MG63 (cell line): ENCODE data around the gene EGFLAM. TPM values are rescaled to one million over a fixed set of nuclear protein-coding genes. Genes with fewer than 3 reads are reported as not detected.

Experiments used
- DNase-seq: peaks from one replicate; pipeline ENCODE4 v3.0.0-alpha.2; 2020
- H3K27me3 ChIP-seq: fragments of 250-450 bp; sonication (Bioruptor Pico); 2 replicates; pipeline ENCODE4 v1.5.1; 2020; ENCODE audit warnings: mild to moderate bottlenecking, moderate library complexity
- H3K36me3 ChIP-seq: fragments of 250-450 bp; sonication (Bioruptor Pico); 2 replicates; pipeline ENCODE4 v1.5.1; 2020; ENCODE audit warnings: mild to moderate bottlenecking, moderate library complexity
- H3K4me3 ChIP-seq: fragments of 250-450 bp; sonication (Bioruptor Pico); 2 replicates; pipeline ENCODE4 v1.5.1; 2020; ENCODE audit warnings: mild to moderate bottlenecking, moderate library complexity
- H3K9me3 ChIP-seq: fragments of 250-450 bp; sonication (Bioruptor Pico); 2 replicates; pipeline ENCODE4 v1.5.1; 2020; ENCODE audit warnings: mild to moderate bottlenecking, moderate library complexity
- total RNA-seq: library from RNA; depleted of rRNA; stranded (reverse); fragments of >200 nt; shearing (Covaris generic); gene quantifications from 2 replicates; pipeline ENCODE4 v1.2.3, GENCODE V29; 2014; ENCODE audit warnings: low replicate concordance

The EGFLAM gene
- total RNA-seq, 1 experiment from 2014 or later: not detected

DNA sequence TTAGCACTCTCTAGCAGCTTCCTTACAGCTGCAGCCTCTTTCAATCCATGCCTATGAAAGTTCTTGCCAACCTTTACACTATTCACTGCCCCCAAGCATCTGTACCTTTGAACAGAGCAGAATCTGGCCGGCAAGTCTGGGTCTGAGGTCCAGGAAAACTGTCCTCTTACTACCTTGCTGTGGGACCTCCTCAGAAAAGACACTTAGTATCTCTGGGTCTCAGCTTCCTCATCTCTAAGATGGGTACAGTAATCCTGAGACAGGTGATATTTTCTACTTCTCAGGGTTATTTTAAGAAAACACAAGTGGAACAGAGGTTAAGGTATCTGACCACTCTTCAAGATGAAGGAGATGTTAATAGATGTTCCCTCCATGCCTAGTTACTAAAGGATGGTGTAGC lies 120.2 kb downstream of the EGFLAM start:
- H3K9me3 ChIP-seq: no peaks in the 10 kb centered on the region
- no peaks in the 10 kb centered on the region for H3K27me3 ChIP-seq
- no peak for DNase-seq
- H3K36me3 ChIP-seq: no peaks in the 10 kb centered on the region
- no peak overlapping the region for H3K4me3 ChIP-seq

DNA sequence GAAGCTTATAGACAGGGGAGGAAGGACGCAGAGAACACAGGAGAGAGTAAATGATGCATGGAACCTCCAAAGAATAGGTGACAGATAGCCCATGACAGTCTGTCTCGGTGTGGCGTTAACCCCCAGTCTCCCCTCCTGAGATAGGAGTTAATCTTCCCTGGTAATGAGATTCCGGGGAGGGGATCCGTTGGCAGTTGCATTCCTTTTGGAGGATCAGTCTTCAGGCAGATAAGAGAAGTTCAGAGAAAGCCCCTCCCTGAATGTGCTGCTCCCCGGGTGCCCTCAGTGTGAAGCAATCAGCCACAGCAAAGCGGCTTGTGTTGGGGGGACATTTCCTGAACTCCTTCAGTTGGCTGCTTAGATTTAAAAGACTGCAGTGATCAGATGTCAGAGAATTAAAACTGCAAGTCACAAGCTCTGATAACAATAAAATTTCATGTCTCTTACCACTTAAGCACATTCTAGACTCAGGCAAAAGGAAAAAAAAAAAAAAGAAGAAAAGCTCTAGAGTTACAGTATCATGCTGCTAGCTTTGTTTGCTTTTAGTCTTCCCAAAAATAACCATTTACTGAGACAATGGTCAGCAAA lies 121.1 kb downstream of the EGFLAM start:
- H3K36me3 ChIP-seq: no peaks in the 10 kb centered on the region
- no peaks in the 10 kb centered on the region for H3K27me3 ChIP-seq
- H3K4me3 ChIP-seq: no peak overlapping the region
- H3K9me3 ChIP-seq: no peaks in the 10 kb centered on the region
- no peak for DNase-seq

DNA sequence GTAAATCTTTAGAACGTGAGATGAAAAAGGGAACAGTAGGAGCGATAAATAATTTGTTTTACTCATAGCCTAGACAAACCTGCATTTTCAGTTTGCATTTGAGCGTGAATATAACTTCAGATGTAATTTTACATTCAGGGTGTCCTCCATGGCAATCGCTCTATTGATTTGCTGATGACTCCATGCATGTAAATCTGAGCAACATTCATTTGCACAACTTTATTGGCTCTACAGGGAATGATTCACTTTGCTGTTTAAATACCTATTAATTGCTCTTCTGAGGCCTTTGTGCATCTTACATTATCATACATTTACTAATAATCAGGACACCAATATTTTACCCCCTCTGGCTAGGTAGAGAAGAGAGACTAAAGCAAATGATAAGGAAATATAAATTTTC lies 122.2 kb downstream of the EGFLAM start:
- H3K4me3 ChIP-seq: no peak overlapping the region
- DNase-seq: no peak
- no peaks in the 10 kb centered on the region for H3K27me3 ChIP-seq
- H3K9me3 ChIP-seq: no peaks in the 10 kb centered on the region
- H3K36me3 ChIP-seq: no peaks in the 10 kb centered on the region

DNA sequence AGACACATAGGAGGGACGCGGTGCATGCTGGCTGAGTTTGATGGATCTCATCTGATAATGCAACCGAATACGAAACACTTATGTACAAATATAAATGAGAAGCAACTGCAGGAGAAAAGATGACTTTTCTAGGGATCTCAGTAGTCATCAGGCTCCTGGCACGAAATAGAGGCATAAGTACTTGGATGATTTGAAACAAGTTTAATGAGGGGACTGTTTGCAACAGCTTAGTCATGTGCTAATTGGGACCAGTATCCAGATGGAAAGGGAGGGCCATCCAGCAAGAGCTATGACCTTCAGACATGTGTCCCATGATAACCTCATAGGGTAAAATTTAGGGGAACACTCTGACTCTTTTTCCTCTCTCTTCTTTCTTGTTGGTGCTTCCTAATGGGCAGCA lies 123.0 kb downstream of the EGFLAM start:
- Histone ChIP-seq H3K27me3 (no peaks in the 10 kb centered on the region), H3K9me3 (no peaks in the 10 kb centered on the region), H3K36me3 (no peaks in the 10 kb centered on the region), H3K4me3 (no peak overlapping the region)
- DNase-seq: no peak

DNA sequence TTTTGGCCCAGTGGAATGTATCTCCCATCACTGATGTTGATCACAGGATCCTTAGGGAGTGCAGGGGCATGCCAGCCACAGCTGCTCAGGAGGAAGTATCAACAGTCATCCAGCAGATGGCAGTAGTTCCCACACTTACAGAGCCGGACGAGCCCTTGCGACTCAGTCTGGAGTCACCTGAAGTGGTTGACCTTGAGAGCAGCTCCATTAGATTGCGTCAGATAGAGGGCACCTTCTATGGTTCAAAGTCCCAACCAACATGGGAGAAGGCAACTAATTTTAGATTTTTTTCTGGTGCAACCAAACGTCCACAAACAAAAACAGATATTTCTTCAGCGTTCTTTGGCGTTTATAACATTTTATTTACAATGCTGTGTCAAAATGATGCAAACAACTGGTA lies 124.5 kb downstream of the EGFLAM start:
- DNase-seq: peak; percentile 57
- H3K4me3 ChIP-seq: no peak overlapping the region
- no peaks in the 10 kb centered on the region for H3K9me3 ChIP-seq
- H3K36me3 ChIP-seq: no peaks in the 10 kb centered on the region
- H3K27me3 ChIP-seq: no peaks in the 10 kb centered on the region

DNA sequence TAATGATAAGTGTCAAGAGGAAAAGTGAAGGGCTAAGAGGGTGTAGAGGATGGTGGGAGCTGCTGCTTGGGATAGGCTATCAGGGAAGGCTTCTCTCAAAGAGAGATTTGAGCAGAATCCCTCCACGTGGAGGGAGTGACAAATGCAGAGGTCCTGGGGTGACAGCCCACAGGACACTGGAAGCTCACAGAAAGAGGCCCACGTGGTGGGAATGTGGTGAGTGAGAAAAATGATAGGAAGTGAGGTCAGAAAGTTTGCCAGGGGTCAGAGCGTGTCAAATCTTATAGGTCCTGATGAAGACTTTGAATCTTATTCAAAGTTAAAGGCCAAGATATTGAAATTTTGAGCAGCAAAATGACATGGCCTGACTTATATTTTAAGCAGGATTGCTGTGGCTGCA lies 125.3 kb downstream of the EGFLAM start:
- no peaks in the 10 kb centered on the region for H3K9me3 ChIP-seq
- no peak overlapping the region for H3K4me3 ChIP-seq
- DNase-seq: no peak
- H3K27me3 ChIP-seq: no peaks in the 10 kb centered on the region
- no peaks in the 10 kb centered on the region for H3K36me3 ChIP-seq

DNA sequence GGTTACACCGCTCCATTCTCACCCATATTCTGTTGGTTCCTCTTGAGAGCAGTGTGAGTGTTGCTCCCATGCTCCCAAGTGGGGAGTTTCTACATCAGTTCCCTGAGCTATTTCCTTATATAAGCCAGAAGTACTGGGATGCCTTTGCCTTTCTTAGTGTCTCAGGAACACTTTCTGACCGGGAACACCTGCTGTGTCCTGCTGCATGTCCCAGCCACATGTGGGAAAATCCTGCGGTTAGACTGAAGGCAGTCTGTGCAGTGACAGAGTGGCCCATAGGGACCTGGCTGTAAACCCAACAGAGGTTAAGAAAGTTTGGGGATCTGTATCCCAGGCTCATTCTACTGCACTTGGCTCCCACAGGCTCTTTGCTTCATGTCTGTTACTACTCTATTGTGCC lies 126.0 kb downstream of the EGFLAM start:
- H3K9me3 ChIP-seq: no peaks in the 10 kb centered on the region
- no peak for DNase-seq
- H3K36me3 ChIP-seq: no peaks in the 10 kb centered on the region
- peaks cover 4% of the 10 kb centered on the region; the same call in 1 of the 2 replicates for H3K27me3 ChIP-seq
- H3K4me3 ChIP-seq: no peak overlapping the region

DNA sequence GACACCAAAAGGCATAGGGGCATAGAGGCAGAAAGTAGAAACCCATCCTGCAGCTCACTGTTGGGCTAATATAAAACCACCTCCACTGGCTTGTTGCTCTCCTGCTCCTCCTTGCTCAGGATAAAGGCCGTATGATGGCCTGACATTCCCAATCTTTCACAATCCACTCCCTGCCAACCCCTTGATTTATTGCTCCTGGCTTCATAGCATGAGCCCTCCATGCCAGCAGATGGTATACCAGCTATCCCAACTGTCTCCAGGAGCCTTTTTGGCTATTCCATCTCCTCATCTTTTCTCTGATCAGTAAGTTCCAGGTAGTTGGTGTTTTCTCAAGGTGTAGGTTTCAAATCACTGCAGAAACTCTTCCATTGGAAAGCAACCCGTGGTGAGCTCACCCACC lies 128.8 kb downstream of the EGFLAM start:
- Histone ChIP-seq H3K9me3 (no peaks in the 10 kb centered on the region), H3K36me3 (no peaks in the 10 kb centered on the region), H3K27me3 (peaks cover 9% of the 10 kb centered on the region; the same call in 1 of the 2 replicates), H3K4me3 (no peak overlapping the region)
- DNase-seq: no peak

DNA sequence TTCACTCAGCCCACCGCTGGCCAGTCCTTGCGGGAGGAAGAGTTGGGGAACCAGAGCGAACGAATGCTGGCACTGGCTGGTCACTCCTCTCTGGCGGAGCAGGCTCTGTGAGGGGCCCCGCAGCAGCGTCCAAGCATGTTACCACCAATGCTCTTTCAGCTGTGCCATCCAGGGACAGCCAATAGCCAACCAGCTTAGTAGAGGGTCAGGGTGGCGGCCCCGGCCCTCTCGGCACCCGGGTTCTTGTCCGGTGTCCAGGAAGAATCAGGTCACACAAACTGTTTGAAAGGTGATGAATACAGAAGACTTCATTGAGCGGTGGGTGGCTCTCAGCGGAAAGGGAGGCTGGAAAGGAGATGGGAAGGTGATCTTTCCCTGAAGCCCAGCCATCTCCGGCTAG lies 135.3 kb downstream of the EGFLAM start:
- Histone ChIP-seq H3K27me3 (peaks cover 9% of the 10 kb centered on the region; the same call in 1 of the 2 replicates), H3K4me3 (no peak overlapping the region), H3K36me3 (no peaks in the 10 kb centered on the region), H3K9me3 (0 out of 2 replicates have a peak, but pooled peaks cover 2% of the 10 kb centered on the region)
- DNase-seq: no peak

DNA sequence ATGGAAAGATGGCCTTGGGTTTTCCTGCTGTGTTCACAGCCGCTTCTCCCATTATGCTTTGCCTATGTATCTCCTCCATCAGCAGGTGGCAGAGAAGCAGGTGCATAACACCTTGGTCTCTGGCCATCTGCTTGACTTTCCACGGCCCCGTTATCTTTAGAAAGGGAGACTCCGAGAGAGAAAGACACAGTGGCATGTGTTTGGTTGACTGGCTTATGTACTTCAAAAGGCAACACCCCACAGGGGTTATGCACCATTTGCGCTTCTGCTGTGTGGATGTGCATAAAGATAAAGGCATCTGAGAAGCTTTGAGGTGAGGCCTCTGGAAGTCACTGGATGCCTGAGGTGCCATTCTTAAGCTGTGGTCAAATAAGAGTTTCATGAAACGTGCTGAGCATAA lies 138.4 kb downstream of the EGFLAM start:
- H3K4me3 ChIP-seq: no peak overlapping the region
- H3K36me3 ChIP-seq: no peaks in the 10 kb centered on the region
- no peak for DNase-seq
- no peaks in the 10 kb centered on the region for H3K27me3 ChIP-seq
- H3K9me3 ChIP-seq: 0 out of 2 replicates have a peak, but pooled peaks cover 2% of the 10 kb centered on the region

DNA sequence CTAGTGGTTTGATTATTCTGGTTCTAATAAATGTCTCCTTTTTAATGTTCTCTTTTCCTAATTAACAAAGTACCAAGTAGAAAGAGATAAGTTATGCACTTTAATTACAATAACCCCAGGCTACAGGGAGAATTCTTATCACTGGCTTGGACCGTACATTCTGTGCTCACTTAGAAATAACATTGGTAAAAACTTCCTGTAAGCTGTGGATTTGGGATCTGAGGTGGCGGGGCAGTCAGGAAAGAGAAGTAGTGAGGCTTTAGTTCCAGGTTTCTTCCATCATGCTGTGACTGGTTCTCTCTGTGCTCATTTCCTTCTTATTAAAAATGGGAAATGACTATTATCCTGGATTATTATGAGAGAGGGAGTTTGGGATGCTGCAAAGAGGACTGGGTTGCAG lies 142.0 kb downstream of the EGFLAM start:
- Histone ChIP-seq H3K27me3 (no peaks in the 10 kb centered on the region; the same call in 1 of the 2 replicates), H3K4me3 (no peak overlapping the region), H3K36me3 (no peaks in the 10 kb centered on the region), H3K9me3 (no peaks in the 10 kb centered on the region)
- no peak for DNase-seq

DNA sequence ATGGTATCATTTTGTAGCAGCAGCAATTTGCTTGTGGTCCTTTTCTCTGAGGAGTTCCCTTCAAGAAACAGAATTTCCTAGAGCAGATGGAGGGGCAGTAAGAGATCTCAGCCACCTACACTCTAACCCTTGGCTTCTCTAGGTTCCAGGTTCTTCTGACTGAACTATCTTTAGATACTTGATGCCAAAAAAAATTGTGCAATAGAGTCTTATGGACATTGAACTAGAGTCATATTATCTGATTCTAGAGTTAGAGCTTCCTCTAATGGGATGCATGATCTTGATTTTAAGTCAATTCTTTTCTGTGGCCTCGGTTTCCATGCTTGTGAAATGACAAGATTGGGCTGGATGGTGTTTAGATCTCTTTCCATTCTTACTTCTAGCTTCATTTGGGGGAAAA lies 142.8 kb downstream of the EGFLAM start:
- no peak for DNase-seq
- Histone ChIP-seq H3K27me3 (no peaks in the 10 kb centered on the region; the same call in 1 of the 2 replicates), H3K4me3 (no peak overlapping the region), H3K9me3 (no peaks in the 10 kb centered on the region), H3K36me3 (no peaks in the 10 kb centered on the region)

DNA sequence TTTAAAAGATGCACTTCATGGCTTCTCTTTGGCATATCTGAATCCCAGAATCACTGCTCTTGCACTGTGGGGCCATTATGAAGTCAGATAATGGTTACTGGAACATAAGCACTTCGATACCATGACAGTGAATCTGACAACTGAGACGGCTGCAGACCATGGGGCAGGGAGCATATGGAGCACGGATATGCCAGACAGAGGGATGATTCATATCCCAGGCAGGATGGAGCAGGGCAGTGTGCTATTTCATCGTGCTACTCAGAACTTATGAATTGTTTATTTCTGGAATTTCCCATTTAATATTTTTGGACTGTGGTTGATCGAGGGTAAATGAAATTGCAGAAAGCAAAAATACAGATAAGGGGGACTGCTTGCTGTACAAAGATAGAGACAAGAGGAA lies 145.0 kb downstream of the EGFLAM start:
- Histone ChIP-seq H3K27me3 (no peaks in the 10 kb centered on the region; the same call in 1 of the 2 replicates), H3K9me3 (no peaks in the 10 kb centered on the region), H3K36me3 (no peaks in the 10 kb centered on the region), H3K4me3 (no peak overlapping the region)
- DNase-seq: peak; percentile 61

DNA sequence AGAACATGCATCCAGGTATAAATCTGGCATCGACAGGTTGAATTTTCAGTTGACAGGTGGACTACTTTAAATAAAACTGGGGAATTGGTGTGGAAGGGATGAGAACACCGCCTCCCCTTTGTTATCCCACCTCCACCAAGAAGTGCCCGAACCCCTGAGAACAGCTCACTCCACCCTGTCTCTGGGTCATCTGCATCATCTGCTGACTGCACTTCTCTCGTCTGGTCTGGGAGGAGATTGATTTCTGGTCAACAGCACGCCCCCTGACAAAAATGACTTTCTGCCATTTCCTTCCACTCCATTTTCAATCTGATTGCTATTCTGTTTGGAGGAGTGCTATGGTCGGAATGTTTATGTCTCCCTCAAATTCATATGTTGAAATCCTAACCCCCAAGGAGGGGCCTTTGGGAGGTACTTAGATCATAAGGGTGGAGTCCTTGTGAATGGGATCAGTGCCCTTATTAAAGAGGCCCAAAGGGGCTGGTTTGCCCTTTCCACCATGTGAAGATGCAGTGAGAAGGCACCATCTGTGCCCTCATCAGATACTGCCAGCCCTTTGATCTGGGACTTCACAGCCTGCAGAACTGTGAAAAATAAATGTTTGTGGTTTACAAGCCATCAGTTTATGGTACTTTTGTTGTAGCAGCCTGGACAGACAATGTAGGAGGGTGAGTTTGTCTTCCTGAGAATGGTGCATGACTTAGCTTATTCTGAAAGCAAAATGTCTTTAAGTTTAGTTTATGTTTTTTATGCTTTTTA lies 145.7 kb downstream of the EGFLAM start:
- Histone ChIP-seq H3K36me3 (no peaks in the 10 kb centered on the region), H3K9me3 (no peaks in the 10 kb centered on the region), H3K27me3 (no peaks in the 10 kb centered on the region; the same call in 1 of the 2 replicates), H3K4me3 (no peak overlapping the region)
- DNase-seq: no peak

DNA sequence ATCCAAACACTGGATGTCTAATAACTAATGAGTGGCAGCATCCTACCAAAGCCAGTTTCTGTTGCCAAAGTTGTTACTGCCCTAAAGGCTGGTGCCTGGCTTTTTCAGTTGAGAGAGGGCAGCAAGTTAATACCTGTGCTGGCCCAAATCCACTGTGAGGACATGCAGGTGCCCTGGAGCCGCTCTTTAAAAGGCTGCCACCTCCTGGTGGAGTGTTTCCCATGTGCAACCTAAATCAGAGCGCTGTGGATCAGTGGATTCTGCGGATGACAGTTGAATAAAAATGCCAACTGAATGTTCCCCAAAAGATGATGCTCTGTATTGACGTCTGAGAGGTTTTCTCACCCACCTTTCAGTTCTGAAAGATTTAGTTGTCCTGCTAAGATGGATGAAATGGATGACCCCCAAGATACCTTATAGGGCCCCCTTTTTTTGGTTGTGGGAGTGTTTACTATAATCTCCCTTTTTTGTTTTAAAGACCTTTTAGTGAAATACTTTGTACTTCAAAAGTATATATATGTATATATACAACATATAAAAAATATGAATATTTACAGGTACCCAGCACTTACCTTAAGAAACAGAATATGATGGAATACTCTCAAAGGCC lies 146.4 kb downstream of the EGFLAM start:
- H3K9me3 ChIP-seq: no peaks in the 10 kb centered on the region
- H3K4me3 ChIP-seq: no peak overlapping the region
- no peak for DNase-seq
- no peaks in the 10 kb centered on the region for H3K36me3 ChIP-seq
- H3K27me3 ChIP-seq: no peaks in the 10 kb centered on the region; the same call in 1 of the 2 replicates

DNA sequence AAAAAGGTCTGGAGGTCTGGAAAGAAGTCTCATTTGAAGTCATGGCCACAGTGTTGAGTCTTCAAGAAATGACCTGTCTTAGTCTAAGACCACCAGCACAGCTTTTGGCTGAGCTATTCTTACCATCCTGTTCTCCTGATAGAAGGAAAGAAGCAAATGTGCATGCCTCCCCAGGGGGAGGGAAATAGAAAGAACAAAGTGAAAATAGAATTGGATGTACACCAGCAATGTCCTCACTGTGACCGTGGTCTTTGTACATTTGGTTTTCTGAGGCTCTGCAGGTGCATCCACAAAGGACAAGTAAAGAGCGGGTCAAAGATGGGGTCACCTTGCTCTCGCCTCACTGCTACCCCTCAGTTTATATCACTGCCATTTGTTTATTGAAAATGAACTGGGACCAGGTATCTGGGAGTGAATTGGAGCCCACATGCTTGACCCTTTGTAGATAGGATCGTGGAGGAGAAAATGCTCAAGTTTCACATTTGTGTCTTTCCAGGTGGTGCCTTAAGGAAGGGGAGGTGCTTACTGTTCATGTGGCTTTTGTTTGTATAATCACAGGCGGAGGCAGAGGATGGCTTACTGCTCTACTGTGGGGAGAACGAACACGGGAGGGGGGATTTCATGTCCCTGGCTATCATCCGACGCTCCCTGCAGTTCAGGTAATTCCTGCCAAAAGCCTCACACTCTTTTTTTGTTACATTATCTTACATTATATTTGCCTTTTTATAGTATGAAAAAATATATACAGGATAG lies 150.3 kb downstream of the EGFLAM start:
- Histone ChIP-seq H3K9me3 (no peaks in the 10 kb centered on the region), H3K4me3 (no peak overlapping the region)

More for the DNA sequence above, 150.3 kb downstream of the EGFLAM start:
- no peak for DNase-seq
- H3K27me3 ChIP-seq: no peaks in the 10 kb centered on the region
- H3K36me3 ChIP-seq: no peaks in the 10 kb centered on the region
